Putamen (tissue), 1 donor: Measurements from ENCODE around the gene COL8A2.

Source experiments
- DNase-seq: peaks from one replicate; pipeline ENCODE4 v3.0.0-alpha.2; 2016; ENCODE audit warnings: low spot score

Gene COL8A2

DNA sequence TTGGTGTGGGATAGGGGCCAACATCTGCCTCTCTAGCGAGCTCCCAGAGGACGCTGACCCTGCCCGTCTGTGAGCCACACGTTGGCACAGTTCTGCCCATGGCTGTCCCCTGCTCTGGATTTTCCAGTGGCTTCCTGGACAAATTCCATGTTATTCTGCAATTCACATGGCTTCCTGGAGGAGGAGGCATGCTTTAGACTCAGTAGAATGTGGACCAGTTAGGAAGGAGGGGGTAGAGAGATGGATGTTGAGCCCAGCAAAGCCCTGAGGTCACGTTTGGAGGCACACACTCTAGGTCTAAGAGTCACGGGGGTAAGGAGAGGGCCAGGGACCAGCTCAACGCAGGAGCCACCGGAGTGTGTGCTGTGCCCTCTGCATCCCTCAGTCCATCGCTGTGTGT, 12.2 kb downstream of the COL8A2 start:
- DNase-seq: no peak

DNA sequence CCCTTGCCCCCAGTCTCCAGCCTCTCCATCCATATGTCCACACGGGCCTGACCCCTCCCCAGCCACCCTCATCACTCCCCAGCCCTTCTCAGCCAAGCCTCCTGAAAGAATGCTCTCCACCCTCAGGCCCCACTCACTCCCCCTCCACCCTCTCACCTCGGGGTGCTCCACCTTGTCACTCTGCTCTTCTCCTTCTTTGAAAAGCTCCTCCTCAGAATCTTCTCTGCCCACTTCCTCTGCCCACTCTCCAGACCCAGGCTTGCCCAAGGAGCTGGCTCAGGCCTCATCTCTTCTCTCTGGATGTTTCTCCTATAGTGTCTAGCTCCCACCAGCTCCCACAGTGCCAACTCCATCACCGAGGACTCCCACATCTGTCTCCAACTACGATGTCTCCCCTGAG, 13.9 kb downstream of the COL8A2 start:
- DNase-seq: no peak

DNA sequence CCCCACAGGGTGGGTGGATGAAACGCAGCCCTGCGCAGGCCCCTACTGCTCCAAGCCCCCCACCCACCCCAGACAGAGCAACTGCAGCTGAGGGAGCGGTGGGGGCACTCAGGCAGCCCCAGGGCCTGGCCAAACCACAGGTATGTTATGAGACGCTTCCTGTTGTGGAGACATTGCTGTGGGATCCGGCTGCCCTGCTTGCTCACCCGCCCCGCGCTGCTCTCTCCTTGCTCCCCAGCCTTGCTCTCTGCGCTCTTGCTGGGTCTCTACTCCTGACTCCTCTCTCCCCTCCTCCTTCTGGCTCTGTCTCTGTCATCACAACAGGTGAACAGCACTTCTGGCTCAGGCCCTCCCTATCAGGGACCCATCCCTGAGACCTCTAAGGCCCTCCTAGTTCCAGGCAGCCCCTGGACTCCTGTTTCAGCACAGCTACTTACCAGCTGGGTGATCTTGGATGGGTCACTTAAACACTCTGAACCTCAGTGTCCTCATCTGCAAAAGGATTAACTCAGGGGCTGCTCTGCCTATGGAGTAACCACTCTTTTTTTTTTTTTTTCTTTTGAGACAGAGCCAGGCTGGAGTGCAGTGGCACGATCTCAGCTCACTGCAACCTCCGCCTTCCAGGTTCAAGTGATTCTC, 15.9 kb downstream of the COL8A2 start:
- no peak for DNase-seq

DNA sequence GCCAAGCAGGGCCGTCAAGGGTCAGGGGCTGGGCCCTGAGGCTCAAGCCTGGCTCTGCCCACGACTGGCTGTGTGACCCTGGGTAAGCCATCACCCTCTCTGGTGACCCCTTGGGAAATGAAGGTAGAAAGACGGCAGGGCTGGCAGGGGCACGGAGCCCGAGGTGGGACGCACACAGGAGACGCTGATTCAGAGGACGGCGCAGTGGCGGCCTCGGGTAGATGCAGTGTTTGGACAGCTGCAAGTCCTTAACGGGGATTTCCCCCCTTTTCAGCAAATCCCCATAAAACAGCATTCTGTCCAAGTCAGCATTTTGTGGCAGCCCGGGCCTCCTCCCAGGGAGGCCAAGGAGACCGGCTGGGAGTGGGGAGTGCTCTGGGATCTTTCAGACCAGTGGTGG, 16.7 kb downstream of the COL8A2 start:
- no peak for DNase-seq

DNA sequence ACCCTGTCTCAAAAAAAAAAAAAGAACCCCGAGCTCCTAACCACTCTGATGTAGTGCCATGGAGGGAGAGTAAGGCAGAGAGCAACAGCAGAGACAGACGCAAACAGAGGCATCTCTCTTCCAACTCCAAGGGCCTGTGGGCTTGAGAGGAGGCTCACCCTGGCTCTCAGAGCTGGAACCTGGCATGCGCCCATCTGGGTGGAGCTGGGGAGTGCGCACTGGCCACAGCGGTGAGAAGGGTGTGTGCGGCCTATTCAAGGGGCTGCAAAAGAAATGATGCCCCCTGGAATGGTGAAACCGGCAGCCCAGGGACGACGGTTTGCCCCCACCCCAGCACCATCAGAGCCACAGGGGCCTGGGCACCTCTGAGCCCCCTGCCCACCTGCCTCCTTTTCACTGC, 17.6 kb downstream of the COL8A2 start:
- no peak for DNase-seq

DNA sequence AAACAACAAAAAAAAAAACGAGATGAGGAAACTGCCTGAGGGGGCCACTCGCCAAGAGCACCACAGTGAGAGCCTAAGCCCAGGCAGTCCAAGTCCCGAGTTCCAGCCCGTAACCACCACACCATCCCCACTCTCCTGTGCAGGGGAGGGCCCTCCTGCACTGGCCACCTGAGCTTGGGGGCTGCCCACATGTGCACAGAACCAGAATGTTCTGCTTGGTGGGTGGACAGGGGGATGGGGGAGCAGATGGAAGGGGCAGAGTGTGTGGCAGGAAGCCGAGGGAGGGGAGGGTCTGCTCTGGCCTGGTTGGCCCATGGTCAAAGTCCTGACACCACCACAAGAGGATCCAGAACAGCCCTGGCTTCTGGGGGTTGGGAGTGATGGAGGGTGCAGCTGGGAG, 18.8 kb downstream of the COL8A2 start:
- DNase-seq: no peak

DNA sequence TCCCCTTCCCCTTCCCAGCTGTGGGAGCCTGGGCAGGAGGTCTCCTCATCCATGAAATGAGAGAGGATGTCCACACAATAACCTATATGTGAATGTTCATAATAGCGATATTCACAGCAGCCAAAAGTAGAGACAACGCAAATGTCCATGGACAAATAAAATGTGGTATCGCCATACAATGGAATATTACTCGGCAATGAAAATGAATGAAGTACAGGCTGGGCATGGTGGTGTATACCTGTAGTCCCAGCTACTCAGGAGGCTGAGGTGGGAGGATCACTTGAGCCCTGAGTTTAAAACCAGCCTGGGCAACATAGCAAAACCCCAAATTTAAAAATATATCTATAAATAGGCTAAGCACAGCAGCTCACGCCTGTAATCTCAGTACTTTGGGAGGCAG, 23.5 kb downstream of the COL8A2 start:
- no peak for DNase-seq

DNA sequence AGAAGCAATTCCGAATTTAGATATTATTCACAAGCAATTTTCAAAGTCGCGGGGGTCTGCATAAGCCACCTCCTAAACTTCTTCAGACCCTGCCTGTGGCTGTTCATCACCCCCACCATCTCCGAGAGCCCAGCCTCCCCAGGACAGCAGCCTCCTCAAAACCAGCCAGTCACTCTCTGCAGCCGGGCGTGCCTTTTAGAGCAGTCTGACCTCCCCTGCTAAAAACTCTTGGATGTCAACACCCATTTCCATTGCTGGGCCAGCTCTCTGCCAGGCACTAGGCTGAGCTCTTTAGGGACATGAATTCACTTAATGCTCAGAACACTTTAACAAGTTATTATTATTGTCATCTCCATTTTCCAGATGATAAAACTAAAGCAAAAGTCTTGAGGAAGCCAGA, 24.6 kb downstream of the COL8A2 start:
- DNase-seq: no peak

DNA sequence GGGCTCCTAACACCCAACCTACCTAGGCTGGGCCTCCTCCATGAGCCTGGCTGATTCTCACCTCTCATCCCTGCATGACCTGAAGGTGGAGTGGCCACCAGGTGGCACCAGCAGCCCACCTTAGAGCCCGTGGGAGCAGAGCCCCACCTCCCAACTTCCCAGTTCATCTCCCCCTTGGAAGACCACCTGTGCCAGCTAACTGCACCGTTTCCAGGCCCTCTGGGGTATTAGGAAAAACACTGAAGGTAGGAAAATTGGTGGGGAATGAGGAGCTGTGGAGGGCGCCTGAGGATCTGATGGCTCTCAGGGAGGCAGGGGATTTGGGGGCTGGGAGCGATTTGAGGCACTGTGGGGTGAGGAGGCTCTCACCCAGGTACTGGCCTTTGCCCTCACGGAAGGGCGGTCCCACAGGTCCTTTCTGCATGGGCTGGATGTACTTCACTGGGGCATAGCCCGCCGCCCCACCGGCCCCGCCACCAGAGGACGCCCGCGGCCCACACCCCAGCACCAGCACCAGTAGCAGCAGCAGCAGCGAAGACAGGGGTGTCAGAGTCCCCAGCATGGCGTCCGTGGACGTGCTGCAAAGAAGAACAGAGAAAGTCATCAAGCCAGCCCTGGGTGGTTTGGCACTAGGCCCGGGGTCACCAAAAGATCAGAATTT, 25.2 kb downstream of the COL8A2 start:
- no peak for DNase-seq

DNA sequence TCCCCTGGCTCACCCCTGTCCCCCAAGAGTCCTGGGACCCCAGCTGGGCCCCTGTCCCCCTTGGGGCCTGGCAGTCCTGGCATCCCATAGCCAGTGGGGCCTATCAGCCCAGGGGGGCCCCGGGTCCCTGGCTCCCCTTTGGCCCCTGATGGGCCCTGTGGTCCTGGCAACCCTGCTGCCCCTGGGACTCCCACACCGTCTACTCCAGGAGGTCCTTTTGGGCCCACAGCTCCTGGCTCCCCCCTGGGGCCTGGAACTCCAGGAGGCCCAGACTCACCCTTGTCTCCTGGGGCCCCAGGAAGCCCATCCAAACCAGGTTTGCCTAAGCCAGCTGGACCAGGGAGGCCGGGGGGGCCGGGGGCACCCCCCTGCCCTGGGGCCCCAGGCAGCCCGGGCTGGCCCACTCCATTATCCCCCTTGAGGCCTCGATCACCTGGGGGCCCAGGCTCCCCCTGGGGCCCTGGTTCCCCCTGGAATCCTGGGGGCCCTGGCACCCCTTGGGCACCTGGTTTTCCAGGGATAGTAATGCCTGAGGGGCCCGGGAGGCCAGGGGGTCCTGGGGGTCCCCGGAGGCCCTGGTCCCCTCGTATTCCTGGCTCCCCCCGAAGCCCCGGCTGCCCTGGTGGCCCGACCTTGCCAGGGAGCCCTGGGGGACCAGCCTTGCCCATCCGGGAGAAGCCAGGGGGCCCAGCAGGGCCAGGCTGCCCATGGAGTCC, 26.2 kb downstream of the COL8A2 start:
- DNase-seq: no peak

DNA sequence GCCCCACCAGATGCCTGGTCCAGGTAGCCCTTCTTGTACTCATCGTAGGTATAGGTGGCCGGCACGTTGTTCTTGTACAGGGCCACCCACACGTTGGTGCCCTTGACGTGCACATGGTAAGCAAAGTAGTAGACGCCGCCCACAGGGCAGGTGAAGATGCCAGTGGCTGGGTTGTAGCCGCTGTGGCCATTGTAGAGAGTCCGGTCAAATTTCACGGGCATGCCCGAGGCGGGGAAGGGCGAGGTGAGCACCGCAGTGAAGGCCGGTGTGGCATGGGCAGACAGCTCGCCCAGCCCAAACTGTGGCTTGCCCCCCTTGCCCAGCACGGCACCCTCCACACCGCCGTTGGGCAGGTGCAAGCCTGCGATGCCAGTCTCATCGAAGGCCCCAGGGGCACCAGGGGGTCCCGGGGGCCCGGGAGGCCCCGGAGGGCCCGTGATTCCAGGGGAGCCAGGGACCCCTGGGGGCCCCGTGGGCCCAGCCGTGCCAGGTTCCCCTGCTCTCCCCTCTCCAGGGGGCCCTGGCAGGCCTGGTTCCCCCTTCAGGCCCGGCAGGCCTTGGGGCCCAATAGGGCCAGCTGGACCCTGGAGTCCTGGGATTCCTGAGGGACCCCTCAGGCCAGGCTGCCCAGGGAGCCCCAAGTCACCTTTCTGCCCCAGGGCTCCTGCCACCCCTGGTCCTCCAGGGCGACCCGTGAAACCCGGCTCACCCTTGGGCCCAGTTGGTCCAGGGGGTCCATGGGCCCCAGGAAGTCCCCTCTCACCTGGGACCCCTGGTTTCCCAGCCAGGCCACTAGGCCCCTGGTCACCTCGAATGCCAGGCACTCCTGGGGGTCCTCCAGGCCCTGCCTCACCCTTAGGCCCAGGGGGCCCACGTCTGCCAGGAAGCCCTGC, 27.1 kb downstream of the COL8A2 start:
- DNase-seq: no peak

DNA sequence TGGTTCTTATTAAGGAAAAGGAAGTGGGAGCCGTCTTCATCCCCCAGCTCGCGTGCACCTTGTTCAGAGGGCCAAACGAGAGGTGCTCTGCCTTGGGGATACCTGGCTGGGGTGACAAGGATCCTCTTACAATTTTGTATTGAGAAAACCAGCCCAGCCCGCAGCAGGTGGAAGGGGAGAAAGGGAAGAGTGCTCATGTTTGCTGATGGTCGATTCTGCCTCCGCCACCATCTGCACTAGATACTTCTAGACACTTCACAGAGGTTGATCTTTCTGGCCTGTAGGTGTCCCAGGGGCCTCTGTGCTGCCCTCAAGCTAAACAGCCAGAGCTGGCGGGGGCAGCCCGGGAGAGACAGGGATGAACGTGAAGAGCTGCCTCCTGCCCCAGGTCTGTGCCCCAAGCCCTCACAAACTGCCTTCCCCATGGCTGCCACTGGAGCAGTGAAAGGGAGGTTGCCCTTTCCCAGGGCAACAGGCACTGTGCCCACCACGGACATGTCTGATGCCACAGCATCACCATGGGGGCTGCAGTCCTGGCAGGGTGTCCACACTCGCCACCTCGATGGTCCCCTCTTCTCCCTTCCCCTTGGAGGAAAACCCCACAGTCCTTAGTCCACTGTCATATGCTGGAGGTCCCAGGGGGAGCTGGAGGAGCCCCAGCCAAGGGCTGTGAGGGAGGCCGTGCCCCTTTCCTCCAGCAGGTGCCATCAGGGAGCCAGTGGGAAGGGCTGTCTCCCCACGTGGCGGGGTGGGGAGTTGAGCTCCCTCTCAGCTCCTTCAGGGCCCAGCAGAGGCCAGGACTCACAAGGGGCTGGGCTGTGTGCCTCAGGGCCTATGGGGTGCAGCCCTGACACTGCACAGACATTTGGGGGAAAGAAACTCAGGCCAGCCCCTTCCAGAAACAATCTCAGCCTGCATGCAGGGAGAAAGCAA, 28.3 kb downstream of the COL8A2 start:
- no peak for DNase-seq

DNA sequence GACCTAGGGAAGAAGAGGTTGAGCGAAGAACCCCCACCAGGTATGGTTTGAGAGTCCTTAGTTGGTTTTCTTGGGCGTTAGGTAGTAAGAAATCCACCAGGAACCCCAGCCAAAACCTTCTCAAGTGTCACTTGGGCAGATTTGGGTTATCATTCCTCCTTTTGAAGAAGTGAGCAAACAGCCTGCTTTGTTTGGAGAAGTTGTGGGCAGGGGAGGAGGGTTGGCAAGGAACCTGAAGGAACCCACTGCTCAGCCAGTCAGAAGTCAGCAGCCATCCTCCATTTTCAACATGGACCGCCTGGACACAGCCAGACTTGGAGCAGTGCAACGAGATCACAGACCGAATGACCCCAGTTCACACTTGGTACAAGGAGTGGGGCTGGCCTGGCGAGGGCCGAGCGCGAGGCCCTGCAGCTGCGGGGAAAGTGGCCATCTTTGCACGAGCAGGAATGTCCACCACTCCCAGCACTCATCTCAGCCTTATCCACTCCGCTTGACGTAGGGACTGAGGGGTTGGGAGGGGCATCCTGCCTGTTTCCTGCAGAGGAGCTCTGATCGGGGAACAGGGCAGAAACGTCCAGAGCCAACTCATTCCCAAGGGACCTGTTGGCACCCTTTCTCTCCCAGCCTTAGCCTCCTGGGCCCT, 29.1 kb downstream of the COL8A2 start:
- no peak for DNase-seq

DNA sequence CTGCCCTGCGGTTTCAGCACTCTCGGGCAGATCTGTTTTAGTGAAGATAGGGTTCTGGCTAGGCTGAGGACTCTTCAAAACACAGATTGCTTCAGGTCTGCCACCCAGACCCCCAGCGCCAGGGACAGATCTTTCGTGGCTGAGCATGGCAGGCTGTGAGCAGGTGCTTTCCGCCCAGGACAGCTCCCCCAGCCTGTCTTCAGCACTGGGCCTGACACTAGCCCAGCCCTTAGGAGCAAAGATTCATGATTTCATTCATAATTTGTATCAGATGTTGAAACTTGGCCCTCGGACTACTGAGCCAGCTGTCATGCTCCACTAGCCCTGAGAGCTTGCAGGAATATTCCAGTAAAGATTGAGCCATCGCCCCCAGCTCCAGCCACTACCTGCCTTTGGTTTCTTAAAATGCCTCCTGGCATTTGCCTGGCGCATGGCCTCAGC, 30.4 kb downstream of the COL8A2 start:
- no peak for DNase-seq

DNA sequence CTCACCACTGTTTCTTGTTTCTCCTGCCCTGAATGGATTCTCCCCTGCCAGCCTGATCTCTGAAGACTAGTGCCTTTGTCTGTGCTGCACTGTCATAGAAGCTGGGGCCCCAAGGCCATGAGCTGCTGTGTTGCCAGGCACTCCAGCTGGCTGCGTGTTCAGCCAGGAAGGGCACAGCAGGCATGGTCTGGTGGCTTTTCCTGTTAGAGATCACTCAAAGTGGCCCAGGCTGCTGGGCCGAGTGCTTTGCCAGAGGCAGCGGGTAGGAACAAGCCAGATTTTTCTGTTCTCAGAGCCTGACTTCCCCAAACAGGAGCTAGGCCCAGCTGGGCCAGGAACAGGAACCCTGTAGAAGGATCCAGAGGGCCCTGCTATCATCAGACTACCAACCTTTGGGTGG, 31.1 kb downstream of the COL8A2 start:
- peak; percentile 94 for DNase-seq

DNA sequence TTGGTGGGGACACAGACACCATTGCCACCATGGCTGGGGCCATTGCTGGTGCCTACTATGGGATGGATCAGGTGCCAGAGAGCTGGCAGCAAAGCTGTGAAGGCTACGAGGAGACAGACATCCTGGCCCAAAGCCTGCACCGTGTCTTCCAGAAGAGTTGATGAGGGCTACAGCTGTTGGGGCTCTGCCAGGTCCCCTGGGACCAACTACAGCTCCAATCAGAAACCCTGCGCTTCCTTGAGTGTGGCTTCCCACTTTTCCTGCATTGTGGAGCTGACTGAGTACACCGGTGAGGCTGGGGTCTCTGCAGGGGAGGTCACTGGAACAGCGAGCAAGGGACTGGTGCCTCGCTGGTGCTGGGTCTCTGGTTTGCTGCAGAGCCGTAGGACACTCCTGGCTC, 31.8 kb downstream of the COL8A2 start:
- DNase-seq: no peak

DNA sequence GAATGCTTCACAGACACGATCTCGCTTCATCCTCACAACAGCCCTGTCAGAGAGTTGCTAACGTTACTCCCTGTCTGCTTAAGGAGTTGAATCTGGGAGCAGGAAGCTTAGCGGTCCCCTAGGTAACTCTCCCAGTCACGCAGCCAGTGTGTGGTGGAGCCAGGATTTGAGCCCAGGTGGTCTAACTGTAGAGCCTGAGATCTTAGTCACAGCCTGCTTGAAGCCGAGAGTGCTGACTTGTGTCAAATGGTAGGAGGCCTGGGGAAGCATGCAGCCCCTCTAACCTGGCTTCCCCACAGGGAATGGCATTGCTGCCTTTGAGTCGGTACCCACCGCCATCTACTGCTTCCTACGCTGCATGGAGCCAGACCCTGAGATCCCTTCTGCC, 32.2 kb downstream of the COL8A2 start:
- no peak for DNase-seq

DNA sequence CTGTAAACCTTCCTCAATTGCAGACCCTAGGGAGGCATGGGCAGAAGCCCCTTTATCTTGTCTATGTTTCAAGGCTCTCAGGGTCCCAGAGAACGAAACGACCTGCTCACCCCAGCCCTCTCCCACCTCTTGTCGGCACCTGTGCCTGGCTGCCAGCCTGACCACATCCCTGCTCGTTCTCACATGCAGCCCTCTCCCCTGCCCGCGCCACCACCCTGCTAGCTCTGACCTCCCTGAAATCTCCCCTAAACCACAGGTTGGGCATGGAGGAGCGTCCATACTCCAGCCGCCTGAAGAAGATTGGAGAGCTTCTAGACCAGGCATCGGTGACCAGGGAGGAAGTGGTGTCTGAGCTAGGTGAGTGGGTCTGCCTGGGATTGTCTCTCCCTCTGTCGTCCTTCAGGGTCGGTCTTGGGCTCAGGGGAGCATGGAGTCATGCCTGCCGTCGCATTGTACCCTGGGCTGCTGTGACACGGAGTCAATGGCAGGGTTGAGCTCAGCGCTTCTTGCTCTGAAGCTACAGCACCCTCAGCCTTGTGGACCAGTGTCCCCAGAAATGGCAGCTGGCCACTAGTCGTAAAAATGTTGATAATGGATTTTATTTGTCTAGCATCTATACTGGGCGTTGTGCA, 32.7 kb downstream of the COL8A2 start:
- DNase-seq: no peak

DNA sequence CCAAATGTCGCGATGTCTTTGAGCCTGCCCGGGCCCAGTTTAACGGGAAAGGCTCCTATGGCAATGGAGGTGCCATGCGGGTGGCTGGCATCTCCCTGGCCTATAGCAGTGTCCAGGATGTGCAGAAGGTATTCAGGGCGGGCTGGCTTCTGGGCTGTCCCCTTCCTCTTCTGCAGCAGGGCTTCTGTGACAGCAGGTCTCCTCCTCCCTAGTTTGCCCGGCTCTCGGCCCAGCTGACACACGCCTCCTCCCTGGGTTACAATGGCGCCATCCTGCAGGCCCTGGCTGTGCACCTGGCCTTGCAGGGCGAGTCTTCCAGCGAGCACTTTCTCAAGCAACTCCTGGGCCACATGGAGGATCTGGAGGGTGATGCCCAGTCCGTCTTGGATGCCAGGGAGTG, 33.3 kb downstream of the COL8A2 start:
- DNase-seq: no peak

DNA sequence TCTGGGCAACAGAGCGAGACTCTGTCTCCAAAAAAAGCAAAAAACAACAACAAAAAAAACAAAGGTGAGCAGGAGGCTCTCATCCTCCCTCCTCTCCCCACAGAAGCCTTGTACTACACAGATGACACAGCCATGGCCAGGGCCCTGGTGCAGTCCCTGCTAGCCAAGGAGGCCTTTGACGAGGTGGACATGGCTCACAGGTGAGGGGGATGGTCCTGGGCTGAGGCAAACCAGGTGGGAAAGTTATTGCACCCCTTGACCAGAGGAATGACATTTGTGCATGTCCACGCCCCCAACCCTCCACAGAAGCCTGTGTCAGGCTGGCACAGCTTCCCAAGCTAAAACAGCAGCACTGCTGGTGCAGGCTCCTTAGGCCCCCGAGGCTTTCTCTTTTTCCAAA, 33.9 kb downstream of the COL8A2 start:
- no peak for DNase-seq
